ENCODE data around the gene CD300LG.

Gene CD300LG

DNA sequence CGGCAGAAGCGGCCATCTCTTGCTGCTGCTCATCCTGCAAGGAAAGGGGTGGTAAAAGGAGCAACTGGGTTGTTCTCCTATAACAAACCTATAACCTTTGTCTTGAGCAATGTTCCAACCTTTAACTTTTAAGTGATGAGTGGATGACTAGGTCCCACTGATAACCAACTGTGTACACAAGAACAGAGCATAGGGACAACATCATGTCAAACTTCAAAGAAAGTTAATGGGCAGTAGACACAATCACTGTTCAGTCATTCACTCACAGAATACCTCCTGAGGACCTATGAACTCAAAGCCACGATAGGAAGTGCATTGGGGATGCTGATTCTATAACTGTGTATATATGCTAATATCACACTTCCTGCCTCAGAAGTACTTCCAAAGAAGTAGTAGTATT lies 45.1 kb upstream of the CD300LG start:
- H4K20me1 ChIP-seq (ENCODE audit: control insufficient read depth, insufficient read depth, low read depth, low read length): no peaks in the 10 kb centered on the region
- no peak overlapping the region for H3K4me3 ChIP-seq (ENCODE audit: low read length)
- no peaks in the 10 kb centered on the region for H3K9me3 ChIP-seq (ENCODE audit: control insufficient read depth, insufficient read depth, low read length)
- H3K4me1 ChIP-seq (ENCODE audit: control insufficient read depth, low read length): peaks cover 3% of the 10 kb centered on the region; the same call in 1 of the 2 replicates
- peaks cover 23% of the 10 kb centered on the region for H3K27me3 ChIP-seq (ENCODE audit: control insufficient read depth, low read length)
- no peak for TF ChIP-seq EZH2phosphoT487 (IDR thresholded peaks at IDR 0.05; ENCODE audit: borderline replicate concordance, low read length)
- TF ChIP-seq, protein P1, sequence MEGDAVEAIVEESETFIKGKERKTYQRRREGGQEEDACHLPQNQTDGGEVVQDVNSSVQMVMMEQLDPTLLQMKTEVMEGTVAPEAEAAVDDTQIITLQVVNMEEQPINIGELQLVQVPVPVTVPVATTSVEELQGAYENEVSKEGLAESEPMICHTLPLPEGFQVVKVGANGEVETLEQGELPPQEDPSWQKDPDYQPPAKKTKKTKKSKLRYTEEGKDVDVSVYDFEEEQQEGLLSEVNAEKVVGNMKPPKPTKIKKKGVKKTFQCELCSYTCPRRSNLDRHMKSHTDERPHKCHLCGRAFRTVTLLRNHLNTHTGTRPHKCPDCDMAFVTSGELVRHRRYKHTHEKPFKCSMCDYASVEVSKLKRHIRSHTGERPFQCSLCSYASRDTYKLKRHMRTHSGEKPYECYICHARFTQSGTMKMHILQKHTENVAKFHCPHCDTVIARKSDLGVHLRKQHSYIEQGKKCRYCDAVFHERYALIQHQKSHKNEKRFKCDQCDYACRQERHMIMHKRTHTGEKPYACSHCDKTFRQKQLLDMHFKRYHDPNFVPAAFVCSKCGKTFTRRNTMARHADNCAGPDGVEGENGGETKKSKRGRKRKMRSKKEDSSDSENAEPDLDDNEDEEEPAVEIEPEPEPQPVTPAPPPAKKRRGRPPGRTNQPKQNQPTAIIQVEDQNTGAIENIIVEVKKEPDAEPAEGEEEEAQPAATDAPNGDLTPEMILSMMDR (IDR thresholded peaks at IDR 0.05; ENCODE audit: low read depth, low read length, poor library complexity, severe bottlenecking): no peak
- H3K27ac ChIP-seq (ENCODE audit: low read depth, low read length): no peak overlapping the region
- no peaks in the 10 kb centered on the region for H3K36me3 ChIP-seq (ENCODE audit: control insufficient read depth, low read length)
- H3K79me2 ChIP-seq (ENCODE audit: control insufficient read depth, low read length): no peaks in the 10 kb centered on the region
- no peaks in the 10 kb centered on the region for H3F3A ChIP-seq (ENCODE audit: control insufficient read depth, insufficient read depth)
- H3K9me2 ChIP-seq (replicated peaks; ENCODE audit: control insufficient read depth, low read length): no peaks in the 10 kb centered on the region
- H3K4me2 ChIP-seq (ENCODE audit: low read length): no peak overlapping the region

DNA sequence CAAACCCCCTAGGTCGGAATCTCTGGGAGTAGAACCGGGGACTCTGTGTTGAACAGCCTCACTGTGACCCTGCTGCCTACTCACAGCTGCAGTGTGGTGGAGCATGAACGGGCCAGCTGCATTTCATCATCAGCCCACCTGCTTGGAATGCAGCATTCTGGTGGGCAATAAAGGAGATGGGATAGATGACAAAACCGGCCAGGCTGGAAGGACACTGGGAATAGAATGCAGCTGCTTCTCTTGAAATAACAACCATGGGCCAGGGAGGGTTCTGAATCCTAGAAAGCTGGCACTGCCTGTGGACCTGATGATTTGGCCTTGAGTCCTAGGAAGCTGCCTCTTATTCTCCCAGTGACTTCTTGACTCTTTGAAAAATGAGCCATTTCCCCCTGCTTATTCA lies 43.2 kb upstream of the CD300LG start:
- H3K4me2 ChIP-seq (ENCODE audit: low read length): no peak overlapping the region
- H3K9me2 ChIP-seq (replicated peaks; ENCODE audit: control insufficient read depth, low read length): no peaks in the 10 kb centered on the region
- peaks cover 27% of the 10 kb centered on the region for H3K27me3 ChIP-seq (ENCODE audit: control insufficient read depth, low read length)
- no peaks in the 10 kb centered on the region for H3K79me2 ChIP-seq (ENCODE audit: control insufficient read depth, low read length)
- H3F3A ChIP-seq (ENCODE audit: control insufficient read depth, insufficient read depth): no peaks in the 10 kb centered on the region
- peaks cover 3% of the 10 kb centered on the region; the same call in 1 of the 2 replicates for H3K4me1 ChIP-seq (ENCODE audit: control insufficient read depth, low read length)
- H3K27ac ChIP-seq (ENCODE audit: low read depth, low read length): no peak overlapping the region
- H4K20me1 ChIP-seq (ENCODE audit: control insufficient read depth, insufficient read depth, low read depth, low read length): no peaks in the 10 kb centered on the region
- TF ChIP-seq, protein P1 (IDR thresholded peaks at IDR 0.05; ENCODE audit: low read depth, low read length, poor library complexity, severe bottlenecking): no peak
- no peak for TF ChIP-seq EZH2phosphoT487 (IDR thresholded peaks at IDR 0.05; ENCODE audit: borderline replicate concordance, low read length)
- H3K4me3 ChIP-seq (ENCODE audit: low read length): no peak overlapping the region
- H3K36me3 ChIP-seq (ENCODE audit: control insufficient read depth, low read length): no peaks in the 10 kb centered on the region
- no peaks in the 10 kb centered on the region for H3K9me3 ChIP-seq (ENCODE audit: control insufficient read depth, insufficient read depth, low read length)

DNA sequence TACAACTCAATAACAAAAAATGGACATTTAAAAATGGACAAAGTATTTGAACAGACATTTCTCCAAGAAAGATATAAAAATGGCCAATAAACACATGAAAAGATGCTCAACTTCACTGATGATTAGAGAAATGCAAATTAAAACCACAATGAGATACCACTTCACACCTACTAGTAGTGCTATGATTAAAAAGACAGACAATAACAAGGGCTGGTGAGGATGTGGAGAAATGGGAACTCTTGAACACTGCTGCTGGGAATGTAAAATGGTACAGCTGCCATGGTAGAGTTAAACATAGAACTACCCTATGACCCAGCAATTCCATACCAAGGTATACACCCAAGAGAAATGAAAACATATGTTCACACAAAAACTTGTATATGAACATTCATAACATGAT lies 41.9 kb upstream of the CD300LG start:
- no peaks in the 10 kb centered on the region for H3K36me3 ChIP-seq (ENCODE audit: control insufficient read depth, low read length)
- no peaks in the 10 kb centered on the region for H3K9me3 ChIP-seq (ENCODE audit: control insufficient read depth, insufficient read depth, low read length)
- no peak overlapping the region for H3K4me3 ChIP-seq (ENCODE audit: low read length)
- no peaks in the 10 kb centered on the region for H3K79me2 ChIP-seq (ENCODE audit: control insufficient read depth, low read length)
- H3K27ac ChIP-seq (ENCODE audit: low read depth, low read length): no peak overlapping the region
- TF ChIP-seq EZH2phosphoT487 (IDR thresholded peaks at IDR 0.05; ENCODE audit: borderline replicate concordance, low read length): no peak
- TF ChIP-seq, protein P1 (IDR thresholded peaks at IDR 0.05; ENCODE audit: low read depth, low read length, poor library complexity, severe bottlenecking): no peak
- H3K4me1 ChIP-seq (ENCODE audit: control insufficient read depth, low read length): peaks cover 3% of the 10 kb centered on the region; the same call in 1 of the 2 replicates
- H3K4me2 ChIP-seq (ENCODE audit: low read length): no peak overlapping the region
- no peaks in the 10 kb centered on the region for H3F3A ChIP-seq (ENCODE audit: control insufficient read depth, insufficient read depth)
- no peaks in the 10 kb centered on the region for H3K9me2 ChIP-seq (replicated peaks; ENCODE audit: control insufficient read depth, low read length)
- H4K20me1 ChIP-seq (ENCODE audit: control insufficient read depth, insufficient read depth, low read depth, low read length): no peaks in the 10 kb centered on the region
- peaks cover 24% of the 10 kb centered on the region for H3K27me3 ChIP-seq (ENCODE audit: control insufficient read depth, low read length)

Measured in DOHH2 (cell line).